Body of pancreas (tissue), 4 donors: ENCODE data around the gene PTX4.

Source experiments
- POLR2A ChIP-seq, 3 donors: fragments of 450-650 bp; IDR thresholded peaks; one replicate each; pipeline ENCODE4 v1.6.1; 2016; ENCODE audit warnings: antibody characterized with exemption in 3 of 3, mild to moderate bottlenecking in 2 of 3
- TF ChIP-seq, protein P1 (sequence below), 7 experiments: fragments of 450-650 bp in 4 of 7; fragments of 200-600 bp in 3 of 7; sonication (generic) in 3 of 7; IDR thresholded peaks; one replicate each; pipeline ENCODE4 v1.5.1; 2016 to 2019; ENCODE audit warnings: antibody characterized with exemption in 7 of 7

DNA sequence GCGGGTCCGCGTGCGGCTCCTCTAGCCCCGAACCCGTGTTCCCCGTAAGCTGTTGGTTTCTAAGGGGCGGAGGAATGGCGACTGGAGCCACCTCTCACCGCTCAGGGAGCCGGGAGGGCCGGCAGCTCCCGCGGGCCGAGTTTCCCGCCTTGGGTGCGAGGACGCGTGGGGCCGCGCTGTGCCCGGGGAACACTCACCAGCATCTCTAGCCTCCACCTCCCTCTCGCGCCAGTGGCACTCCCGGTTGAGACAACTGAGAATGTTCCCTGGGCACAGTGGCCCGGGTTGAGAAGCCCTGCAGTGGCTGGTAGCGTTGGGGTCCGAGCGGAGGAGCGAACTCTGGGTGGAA lies 5.0 kb upstream of the PTX4 start:
- TF ChIP-seq, protein P1, sequence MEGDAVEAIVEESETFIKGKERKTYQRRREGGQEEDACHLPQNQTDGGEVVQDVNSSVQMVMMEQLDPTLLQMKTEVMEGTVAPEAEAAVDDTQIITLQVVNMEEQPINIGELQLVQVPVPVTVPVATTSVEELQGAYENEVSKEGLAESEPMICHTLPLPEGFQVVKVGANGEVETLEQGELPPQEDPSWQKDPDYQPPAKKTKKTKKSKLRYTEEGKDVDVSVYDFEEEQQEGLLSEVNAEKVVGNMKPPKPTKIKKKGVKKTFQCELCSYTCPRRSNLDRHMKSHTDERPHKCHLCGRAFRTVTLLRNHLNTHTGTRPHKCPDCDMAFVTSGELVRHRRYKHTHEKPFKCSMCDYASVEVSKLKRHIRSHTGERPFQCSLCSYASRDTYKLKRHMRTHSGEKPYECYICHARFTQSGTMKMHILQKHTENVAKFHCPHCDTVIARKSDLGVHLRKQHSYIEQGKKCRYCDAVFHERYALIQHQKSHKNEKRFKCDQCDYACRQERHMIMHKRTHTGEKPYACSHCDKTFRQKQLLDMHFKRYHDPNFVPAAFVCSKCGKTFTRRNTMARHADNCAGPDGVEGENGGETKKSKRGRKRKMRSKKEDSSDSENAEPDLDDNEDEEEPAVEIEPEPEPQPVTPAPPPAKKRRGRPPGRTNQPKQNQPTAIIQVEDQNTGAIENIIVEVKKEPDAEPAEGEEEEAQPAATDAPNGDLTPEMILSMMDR (IDR thresholded peaks at IDR 0.05): no peak
- TF ChIP-seq POLR2A (IDR thresholded peaks at IDR 0.05): no peak
